HL-60/S4 treated with retinoic acid at 250 ng/mL for 4 days and 3 days (cell line): ENCODE data around the gene EPB41L2.
"Not testable (repeated sequence)": the region's sequence is repeated elsewhere in the genome, so short reads cannot be mapped to it uniquely, and the experiment has no call there.

Experiments
- in situ Hi-C: fragments of 300-500 bp; cut with MboI; formaldehyde crosslinking; loops from 2 replicates; pipeline ENCODE4 v1.7.0; 2022; ENCODE audit warnings: low sequenced_read_pairs

Gene EPB41L2

GRCh38 chr6:131005439-131006016 is 57.5 kb downstream of the EPB41L2 start:
- in situ Hi-C loops, result no loop called here

GRCh38 chr6:131004936-131005335 is 58.1 kb downstream of the EPB41L2 start:
- in situ Hi-C loops, result no loop called here

- in situ Hi-C loops, result no loop called here
These were observed 58.7 kb downstream of the EPB41L2 start for GRCh38 chr6:131004387-131004755.

- in situ Hi-C loops, result no loop called here
These were observed 59.3 kb downstream of the EPB41L2 start for GRCh38 chr6:131003488-131004386.

- in situ Hi-C loops, result no loop called here
These were observed 60.4 kb downstream of the EPB41L2 start for GRCh38 chr6:131002661-131002980.

- in situ Hi-C loops, result no loop called here
These were observed 60.9 kb downstream of the EPB41L2 start for GRCh38 chr6:131001945-131002660.

GRCh38 chr6:131001111-131001736 is 61.8 kb downstream of the EPB41L2 start:
- in situ Hi-C loops, result no loop called here

- in situ Hi-C loops, result no loop called here
These were observed 62.5 kb downstream of the EPB41L2 start for GRCh38 chr6:131000544-131000943.

GRCh38 chr6:130997061-130997753 is 65.8 kb downstream of the EPB41L2 start:
- in situ Hi-C loops, result no loop called here

- in situ Hi-C loops, result no loop called here
These were observed 66.4 kb downstream of the EPB41L2 start for GRCh38 chr6:130996635-130997034.

- in situ Hi-C loops, result no loop called here
These were observed 67.1 kb downstream of the EPB41L2 start for GRCh38 chr6:130995783-130996447.

- in situ Hi-C loops, result no loop called here
These were observed 68.5 kb downstream of the EPB41L2 start for GRCh38 chr6:130994319-130995097.

- in situ Hi-C loops, result no loop called here
These were observed 69.7 kb downstream of the EPB41L2 start for GRCh38 chr6:130993292-130993765.

- in situ Hi-C loops, result no loop called here
These were observed 71.5 kb downstream of the EPB41L2 start for GRCh38 chr6:130991422-130992137.

GRCh38 chr6:130987539-130987938 is 75.5 kb downstream of the EPB41L2 start:
- in situ Hi-C loops, result not testable (repeated sequence)

GRCh38 chr6:130985115-130985514 is 77.9 kb downstream of the EPB41L2 start:
- in situ Hi-C loops, result no loop called here

- in situ Hi-C loops, result no loop called here
These were observed 80.0 kb downstream of the EPB41L2 start for GRCh38 chr6:130982941-130983456.

- in situ Hi-C loops, result no loop called here
These were observed 80.9 kb downstream of the EPB41L2 start for GRCh38 chr6:130982135-130982534.

GRCh38 chr6:130981409-130981808 is 81.6 kb downstream of the EPB41L2 start:
- in situ Hi-C loops, result no loop called here
